Pulmonary artery endothelial cell (primary cell): ENCODE data around the gene DPP6. TPM values are rescaled to one million over a fixed set of nuclear protein-coding genes. Genes with fewer than 3 reads are reported as not detected.

Experiments used
- DNase-seq: peaks from one replicate; pipeline ENCODE4 v3.0.0-alpha.2; 2011; ENCODE audit warnings: low read depth, low spot score
- total RNA-seq: library from RNA; depleted of rRNA; stranded (reverse); fragments of >200 nt; gene quantifications from 2 replicates; pipeline ENCODE4 v1.2.3, GENCODE V29; 2014

Gene DPP6
- total RNA-seq, 1 donor from 2014 or later: not detected

DNA sequence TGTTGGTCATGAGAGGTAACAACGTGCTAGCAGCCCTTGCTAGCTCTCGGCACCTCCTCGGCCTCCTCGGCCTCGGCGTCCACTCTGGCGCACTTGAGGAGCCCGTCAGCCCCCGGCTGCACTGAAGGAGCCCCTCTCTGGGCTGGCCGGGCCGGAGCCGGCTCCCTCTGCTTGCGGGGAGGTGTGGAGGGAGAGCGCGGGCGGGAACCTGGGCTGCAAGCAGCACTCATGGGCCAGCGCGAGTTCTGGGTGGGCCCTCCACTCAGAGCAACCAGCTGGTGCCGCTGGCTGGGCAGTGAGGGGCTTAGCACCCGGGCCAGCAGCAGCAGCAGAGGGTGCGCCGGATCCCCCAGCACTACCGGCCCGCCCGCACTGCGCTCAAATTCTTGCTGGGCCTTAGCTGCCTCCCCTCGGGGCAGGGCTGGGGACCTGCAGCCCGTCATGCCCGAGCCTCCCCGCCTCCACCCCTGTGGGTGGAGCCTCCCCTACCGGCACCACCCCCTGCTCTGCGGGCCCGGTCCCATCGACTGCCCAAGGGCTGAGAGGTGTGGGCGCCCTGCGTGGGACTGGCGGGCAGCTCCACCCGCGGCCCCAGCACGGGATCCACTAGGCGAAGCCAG, 854.6 kb downstream of the DPP6 start:
- no peak for DNase-seq

GRCh38 chr7:154907651-154908620, 855.7 kb downstream of the DPP6 start:
- DNase-seq: no peak

DNA sequence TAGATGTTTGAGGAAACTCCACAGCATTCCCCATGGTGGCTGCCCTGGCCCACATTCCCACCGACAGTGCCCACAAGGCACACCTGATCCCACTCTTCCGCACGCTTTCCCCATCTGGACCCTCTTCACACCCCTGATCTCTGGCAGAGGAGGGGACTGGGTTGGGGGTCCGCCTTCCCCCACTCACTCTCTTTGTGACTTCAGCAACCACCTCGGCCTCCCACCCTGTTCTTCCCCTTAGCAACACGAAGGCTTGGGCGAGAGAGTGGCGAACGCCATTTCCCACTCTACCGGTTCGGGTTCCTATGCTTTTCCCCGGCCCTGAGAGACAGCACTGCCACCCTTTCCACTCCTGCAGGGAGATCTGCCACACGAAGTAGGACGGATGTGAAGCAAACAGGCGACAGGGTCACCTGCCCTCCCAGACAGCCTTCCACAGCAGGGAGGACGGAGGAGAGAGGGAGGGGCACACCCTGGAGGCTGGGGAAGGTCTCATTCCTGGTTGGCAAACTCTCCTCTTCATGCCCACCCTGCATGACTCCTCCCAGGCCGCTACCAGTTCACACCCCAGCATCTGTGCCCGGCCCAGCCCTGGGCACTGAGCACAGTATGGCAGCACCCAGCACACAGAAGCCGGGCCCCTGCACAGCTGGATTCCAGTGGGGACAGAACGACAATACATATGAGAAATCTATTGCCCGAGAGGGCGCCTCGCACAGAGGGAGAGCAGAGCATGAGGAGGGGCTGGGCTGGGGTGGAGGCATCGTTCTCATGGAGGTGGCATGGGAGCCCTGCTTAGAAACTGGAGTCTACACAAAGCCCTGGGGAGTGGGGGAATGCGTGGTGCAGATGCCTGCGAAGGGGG, 857.3 kb downstream of the DPP6 start:
- no peak for DNase-seq

- DNase-seq: no peak
Observed at GRCh38 chr7:154910125-154910524, 857.9 kb downstream of the DPP6 start.

- DNase-seq: no peak
Observed at GRCh38 chr7:154910977-154911376, 858.8 kb downstream of the DPP6 start.

DNA sequence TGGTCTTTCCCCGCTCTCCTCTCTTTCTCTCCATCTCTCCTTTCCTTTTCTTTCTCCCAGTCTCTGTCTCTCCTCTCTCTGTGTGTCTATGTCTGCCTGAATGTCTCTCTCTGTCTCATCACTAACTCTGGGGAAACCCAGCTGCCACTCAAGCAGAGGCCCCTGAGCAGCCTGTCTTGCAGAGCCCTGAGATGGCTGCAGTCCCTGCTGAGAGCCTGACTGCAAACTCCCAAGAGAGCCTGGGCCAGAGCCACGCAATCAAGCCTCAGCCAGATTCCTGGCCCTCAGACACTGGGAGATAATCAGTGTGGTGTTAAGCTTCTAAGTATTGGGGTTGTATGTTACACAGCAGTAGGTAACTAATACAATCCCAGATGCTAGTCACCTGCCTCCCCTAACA, 859.2 kb downstream of the DPP6 start:
- DNase-seq: no peak

DNA sequence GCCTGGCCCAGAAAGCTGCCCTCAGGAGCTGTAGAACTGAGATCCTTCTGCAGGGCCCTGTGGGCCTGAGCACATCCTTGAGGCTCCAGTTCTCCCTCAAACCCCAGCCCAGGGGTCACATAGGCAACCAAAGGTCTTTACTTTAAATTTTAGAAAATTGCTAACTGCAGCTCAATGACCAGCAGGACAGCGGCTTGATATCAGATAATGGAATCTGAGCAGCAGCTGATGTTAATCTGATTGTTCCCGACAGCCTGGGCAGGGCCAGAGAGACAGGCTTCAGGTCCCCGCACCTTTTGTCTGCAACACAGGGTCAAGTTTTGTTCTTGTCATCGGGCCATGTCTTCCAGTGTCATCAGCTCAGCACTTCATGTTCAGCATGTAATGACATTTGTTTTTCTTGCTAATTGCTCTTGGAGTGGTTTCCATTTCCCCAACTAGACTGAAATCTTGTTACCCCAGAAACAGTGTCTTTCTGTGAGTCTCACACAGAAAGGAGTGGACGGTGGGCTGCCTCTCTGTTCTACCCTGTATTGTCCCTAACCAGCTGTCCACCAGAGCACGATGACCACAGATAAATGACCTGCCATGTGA, 859.8 kb downstream of the DPP6 start:
- no peak for DNase-seq

GRCh38 chr7:154912871-154913637, 860.9 kb downstream of the DPP6 start:
- no peak for DNase-seq

GRCh38 chr7:154913638-154914307, 861.6 kb downstream of the DPP6 start:
- DNase-seq: no peak

- DNase-seq: no peak
Observed at GRCh38 chr7:154914308-154914995, 862.3 kb downstream of the DPP6 start.

- DNase-seq: no peak
Observed at GRCh38 chr7:154914996-154915380, 862.8 kb downstream of the DPP6 start.

- DNase-seq: no peak
Observed at GRCh38 chr7:154915600-154915999, 863.4 kb downstream of the DPP6 start.

- no peak for DNase-seq
Observed at GRCh38 chr7:154916381-154916780, 864.2 kb downstream of the DPP6 start.

DNA sequence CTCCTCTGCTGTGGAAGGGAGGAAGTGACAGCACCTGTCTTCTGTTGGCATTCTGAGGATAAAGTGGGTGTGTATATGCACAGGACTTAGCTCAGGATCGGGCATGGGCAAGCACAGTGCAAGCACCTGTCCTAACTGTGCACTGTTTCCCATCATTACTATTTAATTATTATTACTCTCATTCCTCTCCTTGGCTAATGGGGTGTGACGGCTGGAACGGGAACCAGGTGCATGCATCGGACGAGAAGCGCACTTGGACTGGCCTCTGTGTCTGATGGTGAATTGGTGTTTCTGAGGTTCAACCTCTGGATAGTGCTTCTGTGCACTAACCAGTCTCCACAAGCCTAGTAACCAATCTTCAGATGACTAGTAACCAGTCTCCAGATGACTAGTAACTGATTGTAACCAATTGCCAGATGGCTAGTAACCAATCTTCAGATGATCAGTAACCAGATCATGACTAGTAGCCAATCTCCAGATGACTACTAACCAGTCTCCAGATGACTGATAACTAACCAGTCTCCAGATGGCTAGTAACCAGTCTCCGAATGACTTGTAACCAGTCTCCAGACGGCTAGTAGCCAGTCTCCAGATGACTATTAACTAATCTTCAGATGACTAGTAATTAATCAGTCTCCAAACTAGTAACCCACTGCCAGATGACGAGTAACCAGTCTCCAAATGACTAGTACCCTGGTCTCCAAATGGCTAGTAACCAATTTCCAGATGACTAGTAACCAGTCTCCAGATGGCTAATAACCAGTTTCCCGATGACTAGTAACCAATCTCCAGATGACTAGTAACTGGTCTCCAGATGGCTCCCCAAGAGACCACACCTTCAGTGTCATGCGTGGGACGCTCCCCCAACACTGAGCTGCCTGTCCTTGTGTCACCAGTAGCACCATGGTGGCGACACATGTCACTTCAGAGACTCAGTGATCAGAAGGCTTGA, 864.9 kb downstream of the DPP6 start:
- DNase-seq: no peak

DNA sequence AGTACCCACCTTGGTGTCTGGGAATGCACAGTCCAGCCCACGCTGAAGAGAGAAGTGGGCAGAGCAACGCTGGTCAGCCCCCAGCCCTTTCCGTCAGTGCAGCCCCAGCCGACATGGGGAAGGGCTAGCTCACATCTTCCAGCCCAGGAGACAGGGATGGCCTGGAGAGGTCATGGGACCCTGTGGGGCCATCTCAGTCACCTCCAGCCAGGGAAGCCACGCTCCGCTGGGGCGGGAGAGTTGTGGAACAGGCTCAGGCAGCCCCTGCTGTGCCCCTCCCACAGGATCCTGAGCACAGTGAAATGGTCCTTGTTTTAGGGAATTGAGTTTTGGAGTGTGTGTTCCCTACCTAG, 865.6 kb downstream of the DPP6 start:
- DNase-seq: no peak

DNA sequence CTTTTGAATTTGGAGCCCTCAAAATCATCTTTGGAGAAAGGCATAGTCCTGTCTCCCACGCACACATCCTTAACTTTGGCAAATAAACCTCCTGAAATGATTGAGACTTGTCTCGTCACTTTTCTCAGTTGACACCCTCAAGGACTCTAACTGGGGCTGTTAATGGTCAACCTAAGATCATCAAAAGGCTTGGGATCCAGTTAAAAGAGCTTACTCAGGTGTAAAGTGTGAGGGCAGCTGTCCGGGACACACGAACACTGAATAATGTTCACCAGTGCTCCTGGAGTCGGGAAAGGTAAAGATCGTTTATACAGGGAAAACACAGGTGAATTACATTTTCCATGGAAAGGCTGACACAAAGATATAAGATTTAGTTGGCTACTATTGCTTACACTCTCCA, 866.1 kb downstream of the DPP6 start:
- DNase-seq: no peak

GRCh38 chr7:154918741-154919140, 866.5 kb downstream of the DPP6 start:
- no peak for DNase-seq
